Progenitor cell of endocrine pancreas (in vitro differentiated cells): Measurements from ENCODE around the gene AIG1. TPM values are rescaled to one million over a fixed set of nuclear protein-coding genes. Genes with fewer than 3 reads are reported as not detected.
"Not testable (repeated sequence)": the region's sequence is repeated elsewhere in the genome, so short reads cannot be mapped to it uniquely, and the experiment has no call there.

ENCODE experiments used
- DNase-seq: peaks from one replicate; pipeline ENCODE4 v3.0.0; 2021; ENCODE audit warnings: low spot score; ENCODE audit not compliant: unreplicated experiment
- H3K27ac Mint-ChIP-seq: 2 replicates; pipeline ENCODE4 v1.8.0; 2021; ENCODE audit warnings: mild to moderate bottlenecking, moderate library complexity, mixed read lengths
- H3K27me3 Mint-ChIP-seq: 2 replicates; pipeline ENCODE4 v1.8.0; 2021; ENCODE audit warnings: mixed read lengths
- H3K36me3 Mint-ChIP-seq: 2 replicates; pipeline ENCODE4 v1.8.0; 2022; ENCODE audit warnings: mixed read lengths; ENCODE audit not compliant: insufficient read depth
- H3K4me1 Mint-ChIP-seq: 2 replicates; pipeline ENCODE4 v1.8.0; 2021; ENCODE audit warnings: low read depth, mixed read lengths
- H3K4me3 Mint-ChIP-seq: 2 replicates; pipeline ENCODE4 v1.8.0; 2021; ENCODE audit warnings: low read depth, mild to moderate bottlenecking, moderate library complexity, mixed read lengths
- H3K9me3 Mint-ChIP-seq: 2 replicates; pipeline ENCODE4 v1.8.0; 2021; ENCODE audit warnings: low read depth, mixed read lengths
- CTCF ChIP-seq: fragments of 200-600 bp; sonication (generic); IDR thresholded peaks from one replicate; pipeline ENCODE4 v1.5.0; 2021; ENCODE audit warnings: antibody characterized with exemption, mild to moderate bottlenecking; ENCODE audit not compliant: unreplicated experiment
- long read RNA-seq: library from polyadenylated mRNA; unstranded; transcript quantifications from one replicate; pipeline ENCODE4 v2.0.0, GENCODE V29; 2020
- total RNA-seq: library from RNA; stranded (reverse); gene quantifications from 2 replicates; pipeline ENCODE4 v1.2.1, GENCODE V29; 2021

Gene AIG1
- total RNA-seq: 39.0 and 40.0 TPM in 2 replicates
- long read RNA-seq, transcript AIG1-202 (6 exons, 1,395 nt): major isoform, 41 of 84 reads
- long read RNA-seq, transcript AIG1-208 (4 exons, 3,393 nt): minor isoform, 6 of 84 reads
- long read RNA-seq, partial matches to known transcripts: 16 of 84 reads
- long read RNA-seq, other reads (novel, unspliced or antisense): 20 of 84 reads

- peak; percentile 53 for DNase-seq
- Mint-ChIP-seq H3K27me3 (no peaks in the 10 kb centered on the region), H3K4me1 (peaks cover 27% of the 10 kb centered on the region), H3K36me3 (peaks cover 1% of the 10 kb centered on the region), H3K4me3 (peak within 1 kb of the TSS; percentile 93), H3K27ac (peak within 1 kb of the TSS; percentile 99), H3K9me3 (peaks cover 3% of the 10 kb centered on the region)
- no peak for TF ChIP-seq CTCF
These were observed at the start of gene AIG1 for GRCh38 chr6:143060806-143061596. Gene AIG1, plus strand, starts transcription at chr6:143060889. Its CDS starts 37 bp downstream, at chr6:143060926.

GRCh38 chr6:143014764-143015163, 45.9 kb upstream of the AIG1 start:
- DNase-seq: no peak
- Mint-ChIP-seq H3K4me3 (no peak overlapping the region), H3K4me1 (no peaks in the 10 kb centered on the region), H3K9me3 (no peaks in the 10 kb centered on the region), H3K36me3 (no peaks in the 10 kb centered on the region), H3K27me3 (peaks cover 6% of the 10 kb centered on the region), H3K27ac (no peak overlapping the region)
- TF ChIP-seq CTCF: no peak

GRCh38 chr6:143015300-143015706, 45.4 kb upstream of the AIG1 start:
- no peaks in the 10 kb centered on the region for H3K9me3 Mint-ChIP-seq
- peaks cover 6% of the 10 kb centered on the region for H3K27me3 Mint-ChIP-seq
- no peaks in the 10 kb centered on the region for H3K4me1 Mint-ChIP-seq
- no peak overlapping the region for H3K4me3 Mint-ChIP-seq
- H3K27ac Mint-ChIP-seq: no peak overlapping the region
- TF ChIP-seq CTCF: no peak
- DNase-seq: no peak
- no peaks in the 10 kb centered on the region for H3K36me3 Mint-ChIP-seq

- DNase-seq: no peak
- Mint-ChIP-seq H3K4me1 (peaks cover 2% of the 10 kb centered on the region), H3K36me3 (no peaks in the 10 kb centered on the region), H3K9me3 (no peaks in the 10 kb centered on the region), H3K27me3 (peaks cover 6% of the 10 kb centered on the region), H3K4me3 (no peak overlapping the region), H3K27ac (no peak overlapping the region)
- TF ChIP-seq CTCF: no peak
These were observed 41.7 kb upstream of the AIG1 start for GRCh38 chr6:143018955-143019354.

- not testable (repeated sequence) for H3K4me3 Mint-ChIP-seq, H3K4me1 Mint-ChIP-seq, H3K36me3 Mint-ChIP-seq, H3K9me3 Mint-ChIP-seq, DNase-seq, H3K27me3 Mint-ChIP-seq, H3K27ac Mint-ChIP-seq
These were observed 39.8 kb upstream of the AIG1 start for GRCh38 chr6:143020862-143021261.
